Thymus (tissue), 11 donors: Measurements from ENCODE around the gene BAG1. TPM values are rescaled to one million over a fixed set of nuclear protein-coding genes. Genes with fewer than 3 reads are reported as not detected.
A peak's percentile ranks its signal among the peaks of the same experiment; 100 is the strongest.

Experiments used
- DNase-seq, 9 donors: peaks; one replicate each; pipeline ENCODE4 v3.0.0-alpha.2; 2013; ENCODE audit warnings: low spot score in 9 of 9, low read depth in 6 of 9, missing footprints in 1 of 9
- H3K27ac ChIP-seq, 2 donors: one replicate each; pipeline ENCODE4 v1.5.1; 2013; ENCODE audit warnings: control low read depth in 1 of 2, low read depth in 1 of 2, low read length in 1 of 2, mild to moderate bottlenecking in 1 of 2, moderate library complexity in 1 of 2
- H3K27me3 ChIP-seq, 2 donors: one replicate each; pipeline ENCODE4 v1.5.1; 2013; ENCODE audit warnings: low read length in 1 of 2; ENCODE audit not compliant: control insufficient read depth in 2 of 2, insufficient read depth in 1 of 2
- H3K36me3 ChIP-seq, 2 donors: one replicate each; pipeline ENCODE4 v1.5.1; 2013; ENCODE audit warnings: low read length in 1 of 2, mild to moderate bottlenecking in 1 of 2, moderate library complexity in 1 of 2; ENCODE audit not compliant: control insufficient read depth in 2 of 2, insufficient read depth in 2 of 2
- H3K4me1 ChIP-seq, 2 donors: one replicate each; pipeline ENCODE4 v1.5.1; 2013; ENCODE audit warnings: low read length in 2 of 2; ENCODE audit not compliant: control insufficient read depth in 2 of 2, insufficient read depth in 2 of 2
- H3K4me3 ChIP-seq, 2 donors: one replicate each; pipeline ENCODE4 v1.5.1; 2013; ENCODE audit warnings: low read length in 2 of 2, control low read depth in 1 of 2, mild to moderate bottlenecking in 1 of 2
- H3K9me3 ChIP-seq, 2 donors: one replicate each; pipeline ENCODE4 v1.5.1; 2013; ENCODE audit warnings: low read length in 1 of 2, mild to moderate bottlenecking in 1 of 2; ENCODE audit not compliant: control insufficient read depth in 2 of 2, insufficient read depth in 1 of 2
- WGBS: extraction: QIAGEN DNeasy Blood & Tissue Kit; methylation state at CpG from one replicate; pipeline ENCODE4 v1.1.7; 2013; 5-methylcytosine and 5-hydroxymethylcytosine counted together
- polyA plus RNA-seq: library from polyadenylated mRNA; stranded (reverse); fragments of 200-250 nt; gene quantifications from one replicate; pipeline ENCODE4 v1.2.3, GENCODE V29; 2013
- total RNA-seq: library from RNA; stranded (reverse); fragments of 120-200 nt; gene quantifications from one replicate; pipeline ENCODE4 v1.2.4, GENCODE V29; 2013
- donor health status: healthy.

BAG1 gene
- total and polyA plus RNA-seq, 2 donors: 50.0 to 88.8 TPM

GRCh38 chr9:33241298-33241697 lies 23.2 kb downstream of the BAG1 start:
- DNase-seq: no peak
- Histone ChIP-seq H3K4me3 (no peak overlapping the region), H3K36me3 (no peaks in the 10 kb centered on the region), H3K27ac (no peak overlapping the region), H3K9me3 (peaks cover 0 to 1% of the 10 kb centered on the region in 2 donors), H3K4me1 (peaks cover 0 to 9% of the 10 kb centered on the region in 2 donors), H3K27me3 (no peaks in the 10 kb centered on the region)
- 96% methylated on average over 5 of the region's 5 CpGs for WGBS

- H3K36me3 ChIP-seq: no peaks in the 10 kb centered on the region
- H3K4me3 ChIP-seq: no peak within 1 kb of the TSS
- DNase-seq: peak in 1 of 9 donors; percentile 35
- WGBS: 46% methylated on average over 7 of the region's 7 CpGs
- no peaks in the 10 kb centered on the region for H3K27me3 ChIP-seq
- peaks cover 0 to 9% of the 10 kb centered on the region in 2 donors for H3K4me1 ChIP-seq
- H3K9me3 ChIP-seq: peaks cover 0 to 1% of the 10 kb centered on the region in 2 donors
- H3K27ac ChIP-seq: no peak within 1 kb of the TSS
These were observed 24.6 kb downstream of the BAG1 start, which contains the start of gene SPINK4 for GRCh38 chr9:33239921-33240320. Gene SPINK4, plus strand, starts transcription at chr9:33240167. Its CDS starts 42 bp downstream, at chr9:33240209.

GRCh38 chr9:33236571-33236970 lies 27.9 kb downstream of the BAG1 start:
- Histone ChIP-seq H3K4me1 (peaks cover 0 to 9% of the 10 kb centered on the region in 2 donors), H3K9me3 (no peaks in the 10 kb centered on the region), H3K27me3 (no peaks in the 10 kb centered on the region), H3K27ac (no peak overlapping the region), H3K36me3 (no peaks in the 10 kb centered on the region), H3K4me3 (no peak overlapping the region)
- no peak for DNase-seq
- 90% methylated on average over 3 of the region's 3 CpGs for WGBS

- Histone ChIP-seq H3K4me1 (peaks cover 0 to 4% of the 10 kb centered on the region in 2 donors), H3K36me3 (no peaks in the 10 kb centered on the region), H3K27me3 (no peaks in the 10 kb centered on the region), H3K9me3 (no peaks in the 10 kb centered on the region), H3K4me3 (no peak overlapping the region), H3K27ac (no peak overlapping the region)
- no peak for DNase-seq
- 85% methylated on average over 9 of the region's 9 CpGs for WGBS
These were observed 29.7 kb downstream of the BAG1 start for GRCh38 chr9:33234511-33235467.

- Histone ChIP-seq H3K27ac (no peak overlapping the region), H3K36me3 (no peaks in the 10 kb centered on the region), H3K4me1 (no peaks in the 10 kb centered on the region), H3K27me3 (no peaks in the 10 kb centered on the region), H3K9me3 (no peaks in the 10 kb centered on the region), H3K4me3 (no peak overlapping the region)
- WGBS: 47% methylated on average over 1 of the region's 1 CpG
- DNase-seq: no peak
These were observed 30.7 kb downstream of the BAG1 start for GRCh38 chr9:33233626-33234342.

GRCh38 chr9:33232815-33233214 lies 31.7 kb downstream of the BAG1 start:
- 98% methylated on average over 6 of the region's 6 CpGs for WGBS
- H3K36me3 ChIP-seq: no peaks in the 10 kb centered on the region
- no peak for DNase-seq

GRCh38 chr9:33231623-33231942 lies 32.9 kb downstream of the BAG1 start:
- H3K4me3 ChIP-seq: no peak overlapping the region
- no peaks in the 10 kb centered on the region for H3K4me1 ChIP-seq
- no peaks in the 10 kb centered on the region for H3K27me3 ChIP-seq
- no peak overlapping the region for H3K27ac ChIP-seq
- WGBS: 97% methylated on average over 2 of the region's 2 CpGs
- H3K36me3 ChIP-seq: no peaks in the 10 kb centered on the region
- no peaks in the 10 kb centered on the region for H3K9me3 ChIP-seq
- DNase-seq: no peak

More at GRCh38 chr9:33232815-33233214, 31.7 kb downstream of the BAG1 start:
- H3K27me3 ChIP-seq: no peaks in the 10 kb centered on the region
- no peak overlapping the region for H3K4me3 ChIP-seq
- H3K27ac ChIP-seq: no peak overlapping the region
- no peaks in the 10 kb centered on the region for H3K9me3 ChIP-seq
- no peaks in the 10 kb centered on the region for H3K4me1 ChIP-seq

GRCh38 chr9:33230756-33231622 lies 33.5 kb downstream of the BAG1 start:
- Histone ChIP-seq H3K27me3 (no peaks in the 10 kb centered on the region), H3K9me3 (no peaks in the 10 kb centered on the region), H3K36me3 (no peaks in the 10 kb centered on the region), H3K4me3 (no peak overlapping the region), H3K4me1 (no peaks in the 10 kb centered on the region), H3K27ac (no peak overlapping the region)
- DNase-seq: no peak
- 97% methylated on average over 13 of the region's 13 CpGs for WGBS
